Right atrium auricular region (tissue), 2 donors: ENCODE data around the gene BRINP2. TPM values are rescaled to one million over a fixed set of nuclear protein-coding genes. Genes with fewer than 3 reads are reported as not detected.

ENCODE experiments used
- DNase-seq: peaks from one replicate; pipeline ENCODE4 v3.0.0-alpha.2; 2019; ENCODE audit warnings: low spot score
- H3K27ac ChIP-seq, 2 donors: fragments of 200-600 bp; sonication (generic); 1 replicate in 1 of 2; 2 replicates in 1 of 2; pipeline ENCODE4 v1.5.1; 2016 to 2019
- H3K27me3 ChIP-seq, 2 donors: fragments of 200-600 bp; sonication (generic); one replicate each; pipeline versions ENCODE4 v1.5.1 to v1.6.0; 2017 to 2019
- H3K36me3 ChIP-seq: fragments of 200-600 bp; sonication (generic); one replicate; pipeline ENCODE4 v1.5.1; 2016
- H3K4me1 ChIP-seq, 2 donors: fragments of 200-600 bp; sonication (generic); one replicate each; pipeline versions ENCODE4 v1.5.1 to v1.6.0; 2017 to 2019
- H3K4me3 ChIP-seq, 2 donors: fragments of 200-600 bp; sonication (generic); 1 replicate in 1 of 2; 2 replicates in 1 of 2; pipeline ENCODE4 v1.5.1; 2017 to 2019; ENCODE audit warnings: mild to moderate bottlenecking in 1 of 2, moderate library complexity in 1 of 2
- H3K9me3 ChIP-seq, 2 donors: fragments of 200-600 bp; sonication (generic); one replicate each; pipeline ENCODE4 v1.5.1; 2019
- total RNA-seq, 2 donors: library from RNA; depleted of rRNA; stranded (reverse); fragments of >200 nt; gene quantifications; one replicate each; pipeline ENCODE4 v1.1.0, GENCODE V29; 2016
- TF ChIP-seq, protein P1 (sequence below), 2 donors: fragments of 200-600 bp; sonication (generic); IDR thresholded peaks; one replicate each; pipeline ENCODE4 v1.5.1; 2019; ENCODE audit warnings: antibody characterized with exemption in 2 of 2

BRINP2 gene
- total RNA-seq, 2 donors from 2014 or later: 0.96 to 1.1 TPM

DNA sequence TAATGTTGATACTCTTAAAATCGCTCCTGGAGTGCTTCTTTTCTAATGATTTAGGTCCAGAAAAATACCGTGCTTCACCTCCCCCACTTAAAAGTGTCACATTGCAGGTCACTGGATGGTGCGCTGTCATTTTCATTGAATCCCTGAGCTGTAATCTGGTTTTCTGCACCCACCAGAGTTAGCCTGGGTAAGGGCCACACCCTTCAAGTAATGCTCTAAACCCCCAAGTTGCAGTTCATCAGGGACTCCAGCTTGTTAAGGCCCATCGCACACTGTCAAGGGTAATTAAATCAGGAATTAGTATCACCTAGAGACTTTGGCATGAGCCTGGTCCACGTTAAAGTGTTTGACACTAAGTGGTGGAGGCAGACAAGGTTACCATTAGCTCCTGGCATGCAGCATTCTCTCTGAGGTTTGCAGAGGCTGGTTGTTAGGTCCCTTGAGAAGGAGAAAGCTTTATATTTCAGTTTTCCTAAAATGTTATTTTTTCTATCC lies 40.3 kb upstream of the BRINP2 start:
- H3K27me3 ChIP-seq: no peaks in the 10 kb centered on the region
- TF ChIP-seq, protein P1, sequence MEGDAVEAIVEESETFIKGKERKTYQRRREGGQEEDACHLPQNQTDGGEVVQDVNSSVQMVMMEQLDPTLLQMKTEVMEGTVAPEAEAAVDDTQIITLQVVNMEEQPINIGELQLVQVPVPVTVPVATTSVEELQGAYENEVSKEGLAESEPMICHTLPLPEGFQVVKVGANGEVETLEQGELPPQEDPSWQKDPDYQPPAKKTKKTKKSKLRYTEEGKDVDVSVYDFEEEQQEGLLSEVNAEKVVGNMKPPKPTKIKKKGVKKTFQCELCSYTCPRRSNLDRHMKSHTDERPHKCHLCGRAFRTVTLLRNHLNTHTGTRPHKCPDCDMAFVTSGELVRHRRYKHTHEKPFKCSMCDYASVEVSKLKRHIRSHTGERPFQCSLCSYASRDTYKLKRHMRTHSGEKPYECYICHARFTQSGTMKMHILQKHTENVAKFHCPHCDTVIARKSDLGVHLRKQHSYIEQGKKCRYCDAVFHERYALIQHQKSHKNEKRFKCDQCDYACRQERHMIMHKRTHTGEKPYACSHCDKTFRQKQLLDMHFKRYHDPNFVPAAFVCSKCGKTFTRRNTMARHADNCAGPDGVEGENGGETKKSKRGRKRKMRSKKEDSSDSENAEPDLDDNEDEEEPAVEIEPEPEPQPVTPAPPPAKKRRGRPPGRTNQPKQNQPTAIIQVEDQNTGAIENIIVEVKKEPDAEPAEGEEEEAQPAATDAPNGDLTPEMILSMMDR (IDR thresholded peaks at IDR 0.05): no peak
- H3K4me1 ChIP-seq: no peaks in the 10 kb centered on the region
- H3K36me3 ChIP-seq: no peaks in the 10 kb centered on the region
- no peak for DNase-seq
- H3K9me3 ChIP-seq: no peaks in the 10 kb centered on the region
- no peak overlapping the region for H3K27ac ChIP-seq
- no peak overlapping the region for H3K4me3 ChIP-seq

DNA sequence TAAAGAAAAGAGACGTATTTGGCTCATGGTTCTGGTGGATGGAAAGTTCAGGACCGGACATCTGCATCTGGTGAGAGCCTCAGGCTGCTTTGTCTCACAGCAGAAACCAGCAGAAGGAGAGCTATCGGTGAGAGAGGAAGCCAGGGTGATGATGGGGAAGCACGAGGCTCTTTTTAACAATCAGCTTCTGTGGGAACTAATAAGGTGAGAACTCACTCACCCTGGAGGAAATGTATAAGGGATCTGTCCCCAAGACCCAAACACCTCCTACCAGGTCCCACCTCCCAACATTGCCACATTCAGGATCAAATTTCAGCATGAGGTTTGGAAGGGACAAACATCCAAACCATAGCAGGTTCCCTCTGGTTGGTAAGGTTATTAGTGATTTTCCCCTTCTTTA lies 39.0 kb upstream of the BRINP2 start:
- Histone ChIP-seq H3K36me3 (no peaks in the 10 kb centered on the region), H3K4me1 (no peaks in the 10 kb centered on the region), H3K4me3 (no peak overlapping the region), H3K27ac (no peak overlapping the region), H3K9me3 (no peaks in the 10 kb centered on the region), H3K27me3 (no peaks in the 10 kb centered on the region)
- TF ChIP-seq, protein P1 (IDR thresholded peaks at IDR 0.05): no peak
- DNase-seq: no peak

DNA sequence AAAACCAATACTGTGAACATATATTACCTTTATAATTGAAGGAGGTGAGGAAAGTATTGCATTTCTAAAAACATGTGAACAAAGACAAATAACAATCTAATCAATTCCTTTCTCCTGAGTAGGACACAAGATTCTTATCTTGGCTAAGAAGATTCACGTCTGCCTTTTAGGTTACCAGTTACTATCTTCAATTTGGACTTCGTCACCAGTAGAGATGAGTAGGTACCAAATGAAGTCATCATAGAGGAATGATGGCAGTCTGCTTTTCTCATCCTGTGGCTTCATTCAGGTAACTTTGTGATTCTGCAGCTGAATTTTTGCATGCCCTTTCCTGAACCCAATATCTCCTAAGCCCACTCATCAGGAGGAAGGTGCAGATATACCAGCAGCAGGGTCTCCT lies 38.6 kb upstream of the BRINP2 start:
- TF ChIP-seq, protein P1 (IDR thresholded peaks at IDR 0.05): no peak
- Histone ChIP-seq H3K4me1 (no peaks in the 10 kb centered on the region), H3K27ac (no peak overlapping the region), H3K36me3 (no peaks in the 10 kb centered on the region), H3K4me3 (no peak overlapping the region), H3K27me3 (no peaks in the 10 kb centered on the region), H3K9me3 (no peaks in the 10 kb centered on the region)
- DNase-seq: no peak

DNA sequence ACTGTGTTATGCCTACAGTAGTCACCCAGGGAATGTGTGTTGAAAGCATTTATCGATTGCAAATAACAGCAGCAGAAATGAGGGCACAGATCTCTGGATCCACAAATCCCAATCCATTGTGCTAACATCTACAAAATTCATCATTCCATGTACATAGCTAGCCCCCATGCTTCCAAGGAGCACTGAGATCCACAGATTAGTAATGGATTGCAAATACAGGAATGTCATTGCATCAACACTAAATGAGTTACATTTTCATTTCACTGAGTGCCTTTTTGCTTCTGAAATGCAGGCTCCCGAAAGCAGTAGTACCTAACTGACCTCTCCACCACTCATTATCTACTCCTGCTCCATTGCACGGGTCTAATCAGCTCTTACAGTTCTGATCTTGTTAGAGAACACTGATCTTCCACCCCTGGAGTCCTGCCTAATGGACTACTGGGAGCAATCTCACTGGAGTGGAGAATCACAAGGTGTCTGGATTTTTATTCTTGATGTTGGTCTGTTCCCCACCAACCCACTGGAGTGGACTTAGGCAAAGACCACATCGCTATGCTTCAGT lies 36.7 kb upstream of the BRINP2 start:
- no peaks in the 10 kb centered on the region for H3K4me1 ChIP-seq
- no peaks in the 10 kb centered on the region for H3K9me3 ChIP-seq
- no peak for DNase-seq
- H3K27ac ChIP-seq: no peak overlapping the region
- H3K4me3 ChIP-seq: no peak overlapping the region
- no peaks in the 10 kb centered on the region for H3K27me3 ChIP-seq
- TF ChIP-seq, protein P1 (IDR thresholded peaks at IDR 0.05): no peak
- no peaks in the 10 kb centered on the region for H3K36me3 ChIP-seq

DNA sequence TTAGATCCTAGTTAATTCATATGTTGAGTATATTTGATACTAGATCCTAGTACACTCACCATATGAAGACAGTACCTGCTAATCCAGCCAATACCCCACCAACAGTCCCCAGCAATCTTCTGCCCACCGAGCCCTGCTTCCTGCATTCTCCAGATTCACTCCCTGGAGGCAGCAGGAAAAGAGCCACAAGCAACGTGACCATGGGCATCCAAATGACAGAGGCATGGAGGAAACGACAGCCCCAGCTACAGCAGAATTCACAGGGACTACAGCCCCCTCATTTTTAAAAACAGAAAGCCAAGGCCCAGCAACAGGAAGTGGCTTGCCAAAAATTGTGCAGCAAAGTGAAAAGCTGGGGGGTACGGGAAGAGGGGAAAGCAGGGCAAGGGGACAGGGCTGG lies 35.5 kb upstream of the BRINP2 start:
- Histone ChIP-seq H3K4me3 (no peak overlapping the region), H3K27ac (no peak overlapping the region), H3K27me3 (no peaks in the 10 kb centered on the region), H3K9me3 (no peaks in the 10 kb centered on the region), H3K36me3 (no peaks in the 10 kb centered on the region), H3K4me1 (no peaks in the 10 kb centered on the region)
- TF ChIP-seq, protein P1 (IDR thresholded peaks at IDR 0.05): no peak
- no peak for DNase-seq

DNA sequence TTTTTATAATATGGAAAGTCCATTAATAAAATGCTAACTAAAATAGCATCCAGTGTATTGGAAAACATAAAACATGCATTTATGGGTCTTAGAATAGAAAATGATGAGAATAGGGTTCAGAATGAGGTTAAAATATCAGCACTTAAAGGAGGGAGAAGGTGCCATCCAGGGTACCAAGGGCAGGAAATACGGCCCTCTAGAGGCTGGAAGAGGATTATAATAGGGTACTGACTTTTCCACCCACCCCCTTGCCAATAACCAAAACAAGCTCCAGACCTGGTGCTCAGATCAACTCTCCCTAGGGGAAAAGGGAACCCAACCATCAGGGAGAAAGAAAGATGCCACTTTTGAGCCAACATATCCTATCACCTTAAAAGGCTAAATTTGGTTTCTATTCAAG lies 32.9 kb upstream of the BRINP2 start:
- H3K4me3 ChIP-seq: no peak overlapping the region
- no peak for DNase-seq
- TF ChIP-seq, protein P1 (IDR thresholded peaks at IDR 0.05): no peak
- H3K9me3 ChIP-seq: no peaks in the 10 kb centered on the region
- no peaks in the 10 kb centered on the region for H3K27me3 ChIP-seq
- no peaks in the 10 kb centered on the region for H3K36me3 ChIP-seq
- no peak overlapping the region for H3K27ac ChIP-seq
- H3K4me1 ChIP-seq: no peaks in the 10 kb centered on the region
